Central memory CD4-positive, alpha-beta T cell (primary cell): Measurements from ENCODE around the gene ZMYND8.
"Not testable (repeated sequence)": the region's sequence is repeated elsewhere in the genome, so short reads cannot be mapped to it uniquely, and the experiment has no call there.

Experiments
- DNase-seq: peaks from one replicate; pipeline ENCODE4 v3.0.0; 2022

The ZMYND8 gene

DNA sequence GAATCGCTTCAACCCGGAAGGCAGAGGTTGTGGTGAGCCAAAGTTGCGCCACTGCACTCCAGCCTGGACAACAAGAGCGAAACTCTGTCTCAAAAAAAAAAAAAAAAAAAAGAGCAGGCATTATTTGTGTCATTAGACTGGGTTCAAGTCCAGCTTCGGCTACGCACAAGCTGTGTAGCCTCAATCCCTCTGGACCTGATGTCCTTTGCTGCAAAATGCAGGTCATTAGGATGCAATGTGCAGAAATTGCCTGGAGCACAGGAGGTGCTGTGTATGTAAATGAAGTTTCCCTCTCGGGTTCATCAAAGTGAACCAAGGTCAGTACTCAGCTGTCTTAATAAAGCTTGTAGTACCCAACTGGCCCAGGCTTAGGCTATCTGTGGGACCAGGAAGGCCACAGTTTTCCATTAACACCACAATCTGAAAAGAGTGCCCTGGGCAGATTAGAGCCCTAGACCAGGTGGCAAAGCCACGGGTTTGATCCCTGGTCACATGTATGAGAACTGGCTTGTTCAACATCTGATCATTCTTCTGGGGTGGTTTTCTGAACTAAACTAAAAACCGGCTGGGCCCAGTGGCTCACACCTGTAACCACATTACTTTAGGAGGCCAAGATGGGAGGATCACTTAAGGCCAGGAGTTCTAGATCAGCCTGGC is 155.3 kb downstream of the ZMYND8 start:
- DNase-seq, result no peak

DNA sequence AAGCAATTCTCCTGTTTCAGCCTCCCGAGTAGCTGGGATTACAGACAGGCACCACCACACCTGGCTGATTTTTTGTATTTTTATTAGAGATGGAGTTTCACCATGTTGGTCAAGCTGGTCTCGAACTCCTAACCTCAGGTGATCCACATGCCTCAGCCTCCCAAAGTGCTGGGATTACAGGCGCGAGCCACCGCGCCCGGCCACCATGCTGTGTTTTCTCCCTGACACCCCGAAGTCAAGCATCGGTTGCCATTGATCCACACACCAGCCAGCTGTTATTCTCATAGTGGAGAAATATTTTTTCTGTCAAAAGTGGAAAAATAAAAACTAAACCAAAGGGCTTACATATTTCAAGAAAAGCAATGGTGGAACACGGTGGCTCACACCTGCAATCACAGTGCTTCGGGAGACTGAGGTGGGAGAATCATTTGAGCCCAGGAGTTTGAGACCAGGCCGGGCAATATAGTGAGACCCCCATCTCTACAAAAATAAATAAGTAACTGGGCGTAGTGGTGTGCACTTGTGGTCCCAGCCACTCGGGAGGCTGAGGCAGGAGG is 157.4 kb downstream of the ZMYND8 start:
- DNase-seq, result no peak

GRCh38 chr20:47198254-47198671 is 158.2 kb downstream of the ZMYND8 start:
- DNase-seq, result no peak

DNA sequence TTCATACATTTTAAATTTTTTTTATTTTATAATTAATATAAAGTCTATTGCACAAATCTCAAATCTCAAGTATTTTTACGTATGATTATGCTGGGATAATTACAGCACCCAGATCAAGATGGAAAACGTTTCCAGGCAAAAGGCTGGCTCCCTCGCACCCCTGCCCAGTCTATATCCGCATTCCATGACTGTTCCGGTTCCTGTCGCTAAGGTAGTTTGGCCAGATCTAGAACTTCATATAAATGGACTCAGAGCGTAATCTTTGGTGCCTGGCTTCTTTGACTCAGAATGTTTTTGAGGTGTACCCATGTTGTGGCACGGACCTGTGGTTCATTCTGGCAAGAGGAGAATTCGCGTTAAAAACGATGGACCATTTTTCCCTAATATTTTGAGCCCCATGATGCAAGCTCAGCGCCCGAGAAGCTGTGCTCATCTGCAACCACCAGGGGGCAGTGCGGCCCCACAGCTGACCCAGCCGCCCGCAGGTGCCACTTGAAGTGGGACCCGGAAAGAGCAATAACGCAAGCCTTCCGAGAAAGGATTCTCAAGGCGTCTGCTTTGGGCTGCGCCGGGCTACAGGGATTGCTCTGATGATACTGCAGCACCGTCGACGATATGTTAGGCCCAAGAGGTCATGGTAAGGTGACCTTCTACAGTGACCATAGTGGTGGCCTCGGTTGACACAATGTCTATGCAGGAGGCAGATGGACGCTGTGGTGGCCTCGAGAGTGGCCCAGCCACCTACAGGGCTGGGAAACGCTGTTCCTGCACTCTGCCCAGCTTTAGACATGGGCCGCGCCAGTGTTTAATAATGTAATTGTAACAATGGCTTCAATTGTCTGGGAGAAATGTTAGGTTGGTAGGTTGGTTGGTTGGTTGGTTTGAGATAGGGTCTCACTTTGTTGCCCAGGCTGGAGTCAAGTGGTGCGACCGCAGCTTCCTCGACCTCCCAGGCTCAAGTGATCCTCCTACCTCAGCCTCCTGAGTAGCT is 160.1 kb downstream of the ZMYND8 start:
- peak; percentile 52 for DNase-seq

GRCh38 chr20:47195573-47195972 is 160.9 kb downstream of the ZMYND8 start:
- no peak for DNase-seq

DNA sequence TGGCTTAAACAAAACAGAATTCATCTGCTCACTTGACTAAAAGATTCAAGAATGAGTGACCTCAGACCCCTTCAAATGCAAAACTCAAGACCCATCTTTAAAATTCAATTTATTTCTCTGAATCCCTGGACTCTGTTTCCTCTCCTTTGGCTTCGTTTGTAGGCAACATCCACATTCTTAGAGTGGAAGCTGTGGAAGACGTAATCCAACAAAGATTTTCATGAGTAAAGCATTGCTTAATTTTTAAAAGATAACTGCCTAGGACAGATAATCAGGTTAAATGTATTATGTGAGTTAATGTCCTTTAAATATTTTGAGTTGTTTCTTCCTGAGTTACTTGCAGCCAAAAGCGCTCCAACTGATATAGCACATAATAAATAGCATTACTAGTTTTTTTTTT is 164.5 kb downstream of the ZMYND8 start:
- DNase-seq, result no peak

GRCh38 chr20:47191074-47191673 is 165.3 kb downstream of the ZMYND8 start:
- no peak for DNase-seq

DNA sequence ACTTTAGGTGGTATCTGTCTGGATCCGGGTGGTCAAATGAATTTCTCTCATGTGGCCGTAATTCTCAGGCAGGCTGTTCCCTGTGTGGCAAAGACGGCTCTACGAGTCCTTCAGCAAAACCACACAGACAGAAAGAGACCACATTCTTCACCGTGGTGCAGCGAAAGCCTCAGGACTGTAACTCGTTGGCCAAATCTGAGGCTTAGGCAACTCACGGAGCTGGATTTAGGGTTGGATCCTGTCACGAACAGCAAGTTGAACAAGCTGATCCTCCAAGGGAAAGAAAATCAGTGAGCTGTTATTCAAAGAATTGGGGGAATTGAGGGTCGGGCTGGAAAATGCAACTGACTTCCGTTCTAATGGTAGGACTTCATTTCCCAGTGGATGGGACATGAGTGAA is 167.4 kb downstream of the ZMYND8 start:
- no peak for DNase-seq

- peak; percentile 38 for DNase-seq
Measured at GRCh38 chr20:47188540-47188939, 168.0 kb downstream of the ZMYND8 start.

- peak; percentile 25 for DNase-seq
Measured at GRCh38 chr20:47187450-47188195, 168.9 kb downstream of the ZMYND8 start.

DNA sequence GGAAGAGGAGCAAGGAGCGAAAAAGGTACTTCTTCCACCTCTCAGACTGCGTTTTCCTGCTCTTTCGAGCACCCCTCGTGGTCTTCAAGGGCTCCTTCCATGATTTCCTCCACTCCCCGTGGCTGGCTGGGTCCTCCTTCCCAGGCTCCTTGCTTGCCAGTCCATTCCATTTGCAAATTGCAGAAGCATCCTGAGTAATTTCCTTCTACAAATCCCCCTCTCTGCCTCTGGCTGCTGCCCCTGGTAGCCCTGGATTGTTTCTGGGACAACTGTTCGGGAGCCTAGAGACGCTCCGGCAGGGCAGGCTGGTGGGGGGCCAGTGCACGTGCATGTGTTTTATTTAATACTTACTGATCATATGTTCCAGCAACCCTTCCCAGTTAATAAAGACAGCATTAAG is 173.1 kb downstream of the ZMYND8 start:
- DNase-seq, result no peak

DNA sequence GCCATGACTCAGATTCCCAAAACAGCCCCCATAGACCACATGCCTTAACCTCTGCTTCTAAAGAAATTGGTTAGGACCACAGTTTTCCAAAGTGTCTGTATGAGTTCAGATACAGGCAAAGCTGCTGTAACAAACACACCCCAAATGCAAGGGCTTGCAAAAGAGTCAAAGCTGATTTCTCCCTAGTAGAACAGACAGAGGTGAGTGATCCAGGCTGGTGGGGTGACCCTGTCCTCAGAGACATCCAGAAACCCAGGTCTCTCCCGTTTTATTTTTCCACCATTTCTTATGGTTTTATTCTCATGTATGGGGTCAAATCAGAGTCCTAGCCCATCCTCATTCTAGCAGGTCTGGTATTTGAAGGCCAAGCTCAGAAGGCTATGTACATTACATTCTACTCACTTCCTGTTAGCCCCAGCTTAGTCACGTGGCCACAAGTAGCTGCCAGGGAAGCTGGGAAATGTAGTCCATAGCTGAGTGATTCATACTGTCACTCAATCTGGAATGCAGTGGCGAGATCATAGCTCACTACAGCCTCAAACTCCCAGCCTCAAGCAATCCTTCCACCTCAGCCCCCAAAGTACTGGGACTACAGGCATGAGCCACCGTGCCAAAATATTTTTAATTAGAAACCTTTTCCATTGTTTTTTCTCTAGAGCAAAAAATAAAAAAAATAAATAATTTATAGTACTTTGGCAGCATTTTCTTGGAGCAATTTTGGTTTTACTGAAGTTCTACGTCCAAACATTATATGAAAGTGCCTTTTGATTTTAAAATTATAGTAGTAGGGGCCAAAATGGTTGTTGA is 175.2 kb downstream of the ZMYND8 start:
- no peak for DNase-seq

GRCh38 chr20:47179267-47179666 is 177.2 kb downstream of the ZMYND8 start:
- no peak for DNase-seq

- no peak for DNase-seq
Measured at GRCh38 chr20:47178851-47179250, 177.6 kb downstream of the ZMYND8 start.

DNA sequence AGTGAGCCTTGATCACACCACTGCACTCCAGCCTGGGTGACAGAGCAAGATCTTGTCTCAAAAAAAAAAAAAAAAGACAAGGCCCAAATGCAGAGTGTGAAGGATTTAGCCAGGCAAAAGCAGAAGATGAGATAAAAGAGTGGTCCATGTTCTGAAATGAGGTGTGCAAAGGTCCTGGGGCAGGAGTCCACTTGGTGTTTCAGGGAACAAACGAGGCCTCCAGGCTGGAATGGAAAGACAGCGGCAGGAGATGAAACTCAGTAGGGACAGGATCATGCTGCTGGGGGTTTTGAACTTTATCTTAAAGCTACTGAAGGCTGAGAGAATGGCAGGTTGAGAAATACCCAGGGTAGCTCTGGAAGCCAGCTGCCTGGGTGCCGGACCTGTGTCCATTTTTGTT is 178.2 kb downstream of the ZMYND8 start:
- no peak for DNase-seq

GRCh38 chr20:47176217-47176616 is 180.3 kb downstream of the ZMYND8 start:
- DNase-seq, result not testable (repeated sequence)

DNA sequence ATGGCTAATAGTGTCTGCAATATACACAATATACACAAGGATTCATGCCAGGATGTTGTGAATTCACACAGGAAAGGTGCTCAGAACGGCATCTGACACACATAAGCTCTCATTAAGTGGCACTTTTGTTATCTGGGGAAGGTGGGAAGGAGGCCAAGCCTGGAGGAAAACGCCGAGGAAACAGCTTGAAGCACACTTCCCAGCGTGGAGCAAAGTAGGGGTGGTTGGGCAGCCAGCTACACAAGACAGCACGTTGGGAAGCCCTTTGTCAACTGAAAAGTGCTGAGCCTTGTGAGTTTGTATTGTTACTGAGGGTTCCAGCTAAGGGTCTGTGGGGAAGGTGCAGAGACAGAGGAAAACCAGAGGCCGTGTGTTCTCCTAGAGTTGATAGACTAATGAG is 181.0 kb downstream of the ZMYND8 start:
- no peak for DNase-seq

- DNase-seq, result no peak
Measured at GRCh38 chr20:47174456-47175243, 181.8 kb downstream of the ZMYND8 start.

- no peak for DNase-seq
Measured at GRCh38 chr20:47173596-47174216, 182.8 kb downstream of the ZMYND8 start.

- no peak for DNase-seq
Measured at GRCh38 chr20:47172579-47172978, 183.9 kb downstream of the ZMYND8 start.
